ENCODE results near the gene PADI4.

The PADI4 gene

DNA sequence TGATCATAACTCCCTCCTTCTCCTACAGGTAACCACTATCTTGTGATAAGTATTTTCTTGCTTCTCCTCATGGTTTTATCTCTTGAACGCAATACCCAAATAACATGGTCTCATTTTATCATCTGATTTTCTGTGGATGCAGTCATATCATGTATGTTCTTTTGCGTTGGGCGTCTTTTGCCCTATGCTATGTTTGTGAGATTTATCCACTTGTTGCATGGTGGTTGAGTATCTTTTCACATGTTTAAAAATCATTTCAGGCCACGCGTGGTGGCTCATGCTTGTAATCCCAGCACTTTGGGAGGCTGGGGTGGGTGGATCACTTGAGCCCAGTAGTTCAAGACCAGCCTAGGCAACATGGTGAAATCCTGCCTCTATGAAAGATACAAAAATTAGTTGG lies 43.5 kb upstream of the PADI4 start:
- DNase-seq (ENCODE audit: low spot score), result no peak
- CTCF ChIA-PET, result interaction anchor here (0.7 kb wide), 2 partner anchors 72 to 983 kb away, joined by 3 to 4 read pairs; no protein-coding TSS in a partner anchor
- POLR2A ChIA-PET (ENCODE audit: low non-redundant PET), result no interaction called here
- H3K27ac ChIP-seq, result peak overlapping the region; percentile 85
- TF ChIP-seq, protein P1, sequence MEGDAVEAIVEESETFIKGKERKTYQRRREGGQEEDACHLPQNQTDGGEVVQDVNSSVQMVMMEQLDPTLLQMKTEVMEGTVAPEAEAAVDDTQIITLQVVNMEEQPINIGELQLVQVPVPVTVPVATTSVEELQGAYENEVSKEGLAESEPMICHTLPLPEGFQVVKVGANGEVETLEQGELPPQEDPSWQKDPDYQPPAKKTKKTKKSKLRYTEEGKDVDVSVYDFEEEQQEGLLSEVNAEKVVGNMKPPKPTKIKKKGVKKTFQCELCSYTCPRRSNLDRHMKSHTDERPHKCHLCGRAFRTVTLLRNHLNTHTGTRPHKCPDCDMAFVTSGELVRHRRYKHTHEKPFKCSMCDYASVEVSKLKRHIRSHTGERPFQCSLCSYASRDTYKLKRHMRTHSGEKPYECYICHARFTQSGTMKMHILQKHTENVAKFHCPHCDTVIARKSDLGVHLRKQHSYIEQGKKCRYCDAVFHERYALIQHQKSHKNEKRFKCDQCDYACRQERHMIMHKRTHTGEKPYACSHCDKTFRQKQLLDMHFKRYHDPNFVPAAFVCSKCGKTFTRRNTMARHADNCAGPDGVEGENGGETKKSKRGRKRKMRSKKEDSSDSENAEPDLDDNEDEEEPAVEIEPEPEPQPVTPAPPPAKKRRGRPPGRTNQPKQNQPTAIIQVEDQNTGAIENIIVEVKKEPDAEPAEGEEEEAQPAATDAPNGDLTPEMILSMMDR (conservative IDR thresholded peaks at IDR 0.05; ENCODE audit: low read depth), result no peak

DNA sequence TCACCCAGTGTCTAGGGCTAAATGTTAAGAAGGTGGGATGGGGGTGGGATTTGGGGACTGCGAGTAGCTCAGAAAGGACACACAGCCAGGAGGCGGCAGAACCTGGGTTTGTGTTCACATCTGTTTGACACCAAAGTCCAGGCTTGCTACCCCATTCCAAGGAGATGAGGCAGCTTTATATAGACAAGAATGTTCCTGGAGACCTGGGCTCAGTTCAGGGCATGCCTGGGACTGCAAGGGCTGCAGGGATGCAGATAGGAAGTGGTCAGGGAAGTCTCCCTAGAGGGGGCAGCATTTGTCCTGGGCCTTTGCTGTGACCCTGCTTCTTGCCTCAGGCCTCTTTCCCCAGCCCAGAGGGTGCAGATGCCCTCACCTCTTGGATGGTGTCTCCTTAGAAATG lies 42.8 kb upstream of the PADI4 start:
- POLR2A ChIA-PET (ENCODE audit: low non-redundant PET), result no interaction called here
- peak; percentile 68 for DNase-seq (ENCODE audit: low spot score)
- CTCF ChIA-PET, result interaction anchor here (0.7 to 0.8 kb wide), 2 partner anchors 11 to 71 kb away, joined by 3 to 6 read pairs; no protein-coding TSS in a partner anchor
- TF ChIP-seq, protein P1 (conservative IDR thresholded peaks at IDR 0.05; ENCODE audit: low read depth), result no peak; the same call in 1 of the 2 replicates
- peak overlapping the region; percentile 85 for H3K27ac ChIP-seq

DNA sequence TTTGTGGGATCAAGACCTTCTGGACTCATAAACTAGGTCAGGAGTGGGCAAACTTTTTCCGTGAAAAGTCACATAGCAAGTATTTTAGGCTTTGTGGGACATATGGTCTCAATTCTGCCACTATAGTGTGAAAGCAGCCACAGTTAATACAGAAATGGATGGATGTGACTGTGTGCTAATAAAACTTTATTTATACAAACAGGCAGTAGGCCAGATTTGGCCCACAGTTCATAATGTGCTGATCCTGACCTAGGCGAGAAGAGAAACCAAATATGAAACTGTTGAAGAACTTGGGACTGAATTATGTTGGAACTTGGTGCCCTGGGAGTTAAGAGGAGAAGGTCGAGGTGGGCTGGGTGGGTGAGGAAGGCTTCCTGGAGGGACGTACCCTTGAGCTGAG lies 42.0 kb upstream of the PADI4 start:
- ChIA-PET POLR2A (ENCODE audit: low non-redundant PET) (no interaction called here), CTCF (no interaction called here)
- TF ChIP-seq, protein P1 (conservative IDR thresholded peaks at IDR 0.05; ENCODE audit: low read depth), result no peak
- no peak for DNase-seq (ENCODE audit: low spot score)
- peak overlapping the region; percentile 85 for H3K27ac ChIP-seq

DNA sequence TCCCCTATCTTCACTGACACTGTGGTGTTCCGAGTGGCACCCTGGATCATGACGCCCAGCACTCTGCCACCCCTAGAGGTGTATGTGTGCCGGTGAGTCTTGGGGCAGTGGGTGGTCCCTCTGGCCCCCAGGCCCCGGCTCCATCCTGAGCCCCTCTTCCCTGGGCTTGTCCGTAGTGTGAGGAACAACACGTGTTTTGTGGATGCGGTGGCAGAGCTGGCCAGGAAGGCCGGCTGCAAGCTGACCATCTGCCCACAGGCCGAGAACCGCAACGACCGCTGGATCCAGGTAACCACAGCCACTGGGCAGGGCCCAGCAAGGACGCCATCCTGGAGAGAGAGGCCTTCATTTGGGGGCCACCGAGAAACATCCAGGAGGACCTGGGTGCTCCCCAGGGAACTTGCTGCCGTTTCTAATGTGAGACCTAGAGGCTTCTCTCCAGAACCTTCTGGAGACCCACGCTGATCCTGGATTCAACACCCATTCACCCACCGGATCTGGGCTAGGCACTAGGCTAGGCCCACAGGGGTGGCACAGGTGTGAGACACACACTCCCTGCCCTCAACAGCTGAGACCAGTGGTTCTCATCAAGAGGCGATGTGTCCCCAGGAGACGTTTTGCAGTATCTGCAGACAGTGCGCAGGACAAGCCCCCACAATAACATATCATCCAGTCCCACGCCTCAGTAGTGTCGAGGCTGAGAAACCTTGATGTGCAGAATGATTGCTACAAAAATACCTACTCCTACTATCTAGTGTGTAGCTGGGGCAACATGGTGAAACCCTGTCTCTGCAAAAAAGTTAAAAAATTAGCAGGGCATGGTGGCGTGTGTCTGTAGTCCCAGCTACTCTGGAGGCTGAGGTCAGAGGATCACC lies 36.9 kb upstream of the PADI4 start:
- POLR2A ChIA-PET (ENCODE audit: low non-redundant PET), result no interaction called here
- CTCF ChIA-PET, result interaction anchor here (0.8 kb wide), 2 partner anchors 29 to 145 kb away, joined by 3 to 5 read pairs; no protein-coding TSS in a partner anchor
- TF ChIP-seq, protein P1 (conservative IDR thresholded peaks at IDR 0.05; ENCODE audit: low read depth), result no peak
- peak overlapping the region; percentile 57 for H3K27ac ChIP-seq
- DNase-seq (ENCODE audit: low spot score), result no peak

DNA sequence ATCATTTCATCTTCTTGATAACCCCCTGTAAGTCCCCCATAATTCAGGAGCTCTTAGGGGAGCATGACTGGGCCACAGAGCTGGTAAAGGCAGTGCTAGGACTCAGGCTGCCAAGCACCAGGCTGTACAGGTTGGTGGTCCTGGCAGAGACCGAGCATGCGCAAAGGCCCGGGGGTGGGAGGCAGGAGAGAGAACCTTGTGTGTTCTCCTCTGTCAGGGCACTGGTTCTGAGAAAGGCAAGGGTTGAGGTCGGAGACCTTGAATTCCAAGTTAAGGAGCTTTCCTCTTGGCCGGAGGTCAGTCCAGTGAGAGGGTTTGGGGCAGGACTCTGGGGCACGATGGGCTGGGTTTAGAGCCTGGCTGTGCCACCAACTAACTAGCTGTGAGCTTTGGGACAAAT lies 35.9 kb upstream of the PADI4 start:
- H3K27ac ChIP-seq, result peak overlapping the region; percentile 57
- ChIA-PET POLR2A (ENCODE audit: low non-redundant PET) (no interaction called here), CTCF (interaction anchor here (0.8 kb wide), 1 partner anchor 146 kb away, joined by 3 read pairs; no protein-coding TSS in a partner anchor)
- TF ChIP-seq, protein P1 (conservative IDR thresholded peaks at IDR 0.05; ENCODE audit: low read depth), result no peak
- DNase-seq (ENCODE audit: low spot score), result no peak

DNA sequence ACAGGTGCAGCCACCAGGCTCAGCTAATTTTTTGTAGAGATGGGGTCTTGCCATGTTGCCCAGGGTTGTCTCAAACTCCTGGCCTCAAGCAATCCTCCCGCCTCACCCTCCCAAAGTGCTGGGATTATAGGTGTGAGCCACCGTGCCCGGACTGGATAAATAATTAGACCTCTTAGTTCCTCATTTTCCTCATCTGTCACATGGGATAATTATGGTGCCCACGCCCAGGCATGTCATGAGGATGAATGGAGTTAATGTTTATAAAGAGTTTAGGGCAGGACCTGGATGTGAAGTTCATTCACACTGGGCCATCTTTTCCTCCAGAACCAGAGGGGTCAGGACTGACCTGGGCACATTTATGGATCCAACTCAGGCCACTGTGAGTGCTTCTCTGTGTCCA lies 35.4 kb upstream of the PADI4 start:
- CTCF ChIA-PET, result no interaction called here
- POLR2A ChIA-PET (ENCODE audit: low non-redundant PET), result no interaction called here
- no peak for DNase-seq (ENCODE audit: low spot score)

More for the DNA sequence above, 35.4 kb upstream of the PADI4 start:
- TF ChIP-seq, protein P1 (conservative IDR thresholded peaks at IDR 0.05; ENCODE audit: low read depth), result no peak
- peak overlapping the region; percentile 57 for H3K27ac ChIP-seq
